Stimulated activated CD4-positive, alpha-beta T cell treated with anti-CD3 and anti-CD28 coated beads, Interleukin-15, amount 100 ng/mL, for 1 hour (primary cell): ENCODE data around the gene TMPRSS2.

Experiments
- DNase-seq, 2 donors: peaks; one replicate each; pipeline ENCODE4 v3.0.0-alpha.2; 2020; ENCODE audit warnings: low read depth in 1 of 2, low spot score in 1 of 2

Gene TMPRSS2

GRCh38 chr21:41510500-41510899 is 2.5 kb upstream of the TMPRSS2 start:
- no peak for DNase-seq

- DNase-seq: no peak
These were observed 1.8 kb upstream of the TMPRSS2 start for GRCh38 chr21:41509733-41510132.

- DNase-seq: no peak
These were observed 1.2 kb upstream of the TMPRSS2 start for GRCh38 chr21:41509145-41509496.

GRCh38 chr21:41508415-41509144 is 622 bp upstream of the TMPRSS2 start:
- no peak for DNase-seq

GRCh38 chr21:41506611-41507520 is 1.1 kb downstream of the TMPRSS2 start:
- DNase-seq: no peak

- no peak for DNase-seq
These were observed 1.9 kb downstream of the TMPRSS2 start for GRCh38 chr21:41506005-41506594.

- DNase-seq: no peak
These were observed 3.9 kb downstream of the TMPRSS2 start for GRCh38 chr21:41504030-41504429.

- no peak for DNase-seq
These were observed 4.6 kb downstream of the TMPRSS2 start for GRCh38 chr21:41503331-41503730.

- no peak for DNase-seq
These were observed 6.0 kb downstream of the TMPRSS2 start for GRCh38 chr21:41501919-41502318.

GRCh38 chr21:41500931-41501381 is 7.0 kb downstream of the TMPRSS2 start:
- DNase-seq: no peak

- DNase-seq: no peak
These were observed 7.6 kb downstream of the TMPRSS2 start for GRCh38 chr21:41500363-41500762.

- no peak for DNase-seq
These were observed 8.0 kb downstream of the TMPRSS2 start for GRCh38 chr21:41499920-41500319.

- DNase-seq: no peak
These were observed 10.2 kb downstream of the TMPRSS2 start for GRCh38 chr21:41497788-41498187.

- no peak for DNase-seq
These were observed 10.9 kb downstream of the TMPRSS2 start for GRCh38 chr21:41497008-41497407.

GRCh38 chr21:41494242-41494641 is 13.7 kb downstream of the TMPRSS2 start:
- no peak for DNase-seq

- DNase-seq: no peak
These were observed 16.5 kb downstream of the TMPRSS2 start for GRCh38 chr21:41491412-41491811.

- DNase-seq: no peak
These were observed 17.6 kb downstream of the TMPRSS2 start for GRCh38 chr21:41490330-41490729.

GRCh38 chr21:41489329-41489728 is 18.6 kb downstream of the TMPRSS2 start:
- no peak for DNase-seq

- DNase-seq: no peak
These were observed 19.9 kb downstream of the TMPRSS2 start for GRCh38 chr21:41488080-41488479.

- no peak for DNase-seq
These were observed 20.9 kb downstream of the TMPRSS2 start for GRCh38 chr21:41487082-41487481.

GRCh38 chr21:41483973-41484372 is 24.0 kb downstream of the TMPRSS2 start:
- no peak for DNase-seq

- DNase-seq: no peak
These were observed 24.5 kb downstream of the TMPRSS2 start for GRCh38 chr21:41483415-41483814.
